Ammon's horn (tissue), 1 donor: Measurements from ENCODE around the gene VWA5B2.

ENCODE experiments used
- DNase-seq: peaks from one replicate; pipeline ENCODE4 v3.0.0-alpha.2; 2016; ENCODE audit warnings: low spot score

The VWA5B2 gene

GRCh38 chr3:184275961-184276910 lies 46.9 kb downstream of the VWA5B2 start, which contains the start of gene ECE2:
ECE2 (plus strand) TSS chr3:184276022; CDS start chr3:184276154, 132 bp downstream.
- no peak for DNase-seq

- DNase-seq = no peak
These were observed 48.0 kb downstream of the VWA5B2 start for GRCh38 chr3:184277366-184277765.

- DNase-seq = no peak
These were observed 53.6 kb downstream of the VWA5B2 start for GRCh38 chr3:184282941-184283340.

- DNase-seq = no peak
These were observed 54.3 kb downstream of the VWA5B2 start for GRCh38 chr3:184283681-184284080.

- peak; percentile 82 for DNase-seq
These were observed 55.3 kb downstream of the VWA5B2 start for GRCh38 chr3:184284696-184285095.

GRCh38 chr3:184289426-184289938 lies 60.1 kb downstream of the VWA5B2 start:
- peak; percentile 53 for DNase-seq

GRCh38 chr3:184290331-184290730 lies 60.9 kb downstream of the VWA5B2 start:
- no peak for DNase-seq

GRCh38 chr3:184291044-184291737 lies 61.8 kb downstream of the VWA5B2 start:
- no peak for DNase-seq
